HepG2 (cell line): ENCODE data around the gene TAT. TPM values are rescaled to one million over a fixed set of nuclear protein-coding genes. Genes with fewer than 3 reads are reported as not detected.
A peak's percentile ranks its signal among the peaks of the same experiment; 100 is the strongest.
"Not testable (repeated sequence)": the region's sequence is repeated elsewhere in the genome, so short reads cannot be mapped to it uniquely, and the experiment has no call there.

Experiments
- CREB1 ChIP-seq, 2 experiments: fragments of 450-650 bp in 1 of 2; IDR thresholded peaks; 2 replicates each; pipeline ENCODE4 v1.6.1; 2016 to 2017; ENCODE audit warnings: control low read depth in 1 of 2, mild to moderate bottlenecking in 1 of 2, missing compliant biosample characterization in 1 of 2, missing genetic modification characterization in 1 of 2
- FOXJ3 ChIP-seq: sonication (generic); formaldehyde crosslinking; IDR thresholded peaks from 2 replicates; pipeline ENCODE4 v1.4.0; 2020; ENCODE audit warnings: missing genetic modification reagents, mild to moderate bottlenecking, borderline replicate concordance
- HMG20A ChIP-seq: IDR thresholded peaks from 2 replicates; pipeline ENCODE4 v1.6.1; 2016; ENCODE audit warnings: borderline replicate concordance
- NR2C2 ChIP-seq: sonication (generic); formaldehyde crosslinking; IDR thresholded peaks from 2 replicates; pipeline ENCODE4 v1.4.0; 2020; ENCODE audit warnings: missing genetic modification reagents, mild to moderate bottlenecking, moderate library complexity, borderline replicate concordance
- PPARG ChIP-seq: conservative IDR thresholded peaks from 2 replicates; pipeline ENCODE4 v1.6.1; 2016; ENCODE audit warnings: missing biosample characterization, missing genetic modification reagents
- TBX3 ChIP-seq: fragments of 450-650 bp; IDR thresholded peaks from 2 replicates; pipeline ENCODE4 v1.6.1; 2017; ENCODE audit warnings: antibody characterized with exemption, mild to moderate bottlenecking, inconsistent platforms, borderline replicate concordance
- TEAD3 ChIP-seq: optimal IDR thresholded peaks from 2 replicates; pipeline ENCODE3; 2016; ENCODE audit warnings: borderline replicate concordance
- ZNF317 ChIP-seq: sonication (generic); formaldehyde crosslinking; IDR thresholded peaks from 2 replicates; pipeline ENCODE4 v1.5.0; 2020; ENCODE audit warnings: mild to moderate bottlenecking, missing genetic modification reagents
- polyA plus RNA-seq, 8 experiments: library from polyadenylated mRNA; depleted of rRNA in 3 of 8; stranded (reverse) in 7 of 8; unstranded in 1 of 8; fragments of >200 nt; fragmentation: Illumina TruSeq in 4 of 8; extraction: Trizol in 4 of 8; gene quantifications; 2 replicates each; pipeline versions ENCODE4 v1.2.1 to v1.2.3, GENCODE V29; 2011 to 2016; ENCODE audit warnings: low read depth in 4 of 8, missing spikeins in 1 of 8, mixed read lengths in 1 of 8; ENCODE audit not compliant: insufficient read depth in 1 of 8
- total RNA-seq, 5 experiments: library from RNA; depleted of rRNA; stranded (reverse); fragments of >200 nt; fragmentation: Illumina TruSeq; extraction: Trizol; gene quantifications; 2 replicates each; pipeline ENCODE4 v1.2.3, GENCODE V29; 2016; ENCODE audit warnings: low read depth in 1 of 5
- TF ChIP-seq, protein P1 (sequence below): sonication (generic); formaldehyde crosslinking; IDR thresholded peaks from 2 replicates; pipeline ENCODE4 v1.8.0; 2022; ENCODE audit warnings: missing genetic modification reagents, mild to moderate bottlenecking, moderate library complexity, borderline replicate concordance
- TF ChIP-seq, protein P2 (sequence below): sonication (generic); formaldehyde crosslinking; IDR thresholded peaks from 2 replicates; pipeline ENCODE4 v1.4.0; 2020; ENCODE audit warnings: missing genetic modification reagents, mild to moderate bottlenecking, borderline replicate concordance

The TAT gene
- total and polyA plus RNA-seq, 2 of the 13 experiments (the other 11 are each of a cell fraction or from before 2014, with no cell fraction given), result 1.6 to 5.8 TPM

DNA sequence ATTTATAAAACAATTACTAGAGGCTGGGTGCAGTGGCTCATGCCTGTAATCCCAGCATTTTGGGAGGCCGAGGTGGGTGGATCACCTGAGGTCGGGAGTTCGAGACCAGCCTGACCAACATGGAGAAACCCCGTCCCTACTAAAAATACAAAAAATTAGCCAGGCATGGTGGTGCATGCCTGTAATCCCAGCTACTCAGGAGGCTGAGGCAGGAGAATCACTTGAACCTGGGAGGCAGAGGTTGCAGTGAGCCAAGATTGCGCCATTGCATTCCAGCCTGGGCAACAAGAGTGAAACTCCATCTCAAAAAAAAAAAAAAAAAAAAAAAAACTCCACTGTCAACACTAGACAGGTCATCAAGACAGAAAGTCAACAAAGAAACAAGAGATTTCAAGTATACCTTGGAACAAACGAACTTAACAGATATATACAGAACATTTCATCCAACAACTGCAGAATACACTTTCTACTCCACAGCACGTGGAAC is 18.5 kb upstream of the TAT start (continued):
- TF ChIP-seq FOXJ3 (CRISPR knock-in tag) (peak; percentile 91; the same call in 1 of the 2 replicates), ZNF317 (CRISPR knock-in tag) (peak; percentile 60), NR2C2 (CRISPR knock-in tag) (peak; percentile 59), TEAD3 (peak; percentile 77), TBX3 (peak; percentile 71; the same call in 1 of the 2 replicates), PPARG (CRISPR knock-in tag) (peak; percentile 57; the same call in 1 of the 2 replicates), HMG20A (CRISPR knock-in tag) (peak; percentile 66; the same call in 1 of the 2 replicates), CREB1 (IDR thresholded peaks at IDR 0.05) (peak; percentile 62; the same call in 1 of the 2 replicates)
- TF ChIP-seq, protein P1, sequence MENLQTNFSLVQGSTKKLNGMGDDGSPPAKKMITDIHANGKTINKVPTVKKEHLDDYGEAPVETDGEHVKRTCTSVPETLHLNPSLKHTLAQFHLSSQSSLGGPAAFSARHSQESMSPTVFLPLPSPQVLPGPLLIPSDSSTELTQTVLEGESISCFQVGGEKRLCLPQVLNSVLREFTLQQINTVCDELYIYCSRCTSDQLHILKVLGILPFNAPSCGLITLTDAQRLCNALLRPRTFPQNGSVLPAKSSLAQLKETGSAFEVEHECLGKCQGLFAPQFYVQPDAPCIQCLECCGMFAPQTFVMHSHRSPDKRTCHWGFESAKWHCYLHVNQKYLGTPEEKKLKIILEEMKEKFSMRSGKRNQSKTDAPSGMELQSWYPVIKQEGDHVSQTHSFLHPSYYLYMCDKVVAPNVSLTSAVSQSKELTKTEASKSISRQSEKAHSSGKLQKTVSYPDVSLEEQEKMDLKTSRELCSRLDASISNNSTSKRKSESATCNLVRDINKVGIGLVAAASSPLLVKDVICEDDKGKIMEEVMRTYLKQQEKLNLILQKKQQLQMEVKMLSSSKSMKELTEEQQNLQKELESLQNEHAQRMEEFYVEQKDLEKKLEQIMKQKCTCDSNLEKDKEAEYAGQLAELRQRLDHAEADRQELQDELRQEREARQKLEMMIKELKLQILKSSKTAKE (CRISPR knock-in tag), result peak; percentile 68; the same call in 1 of the 2 replicates
- TF ChIP-seq, protein P2, sequence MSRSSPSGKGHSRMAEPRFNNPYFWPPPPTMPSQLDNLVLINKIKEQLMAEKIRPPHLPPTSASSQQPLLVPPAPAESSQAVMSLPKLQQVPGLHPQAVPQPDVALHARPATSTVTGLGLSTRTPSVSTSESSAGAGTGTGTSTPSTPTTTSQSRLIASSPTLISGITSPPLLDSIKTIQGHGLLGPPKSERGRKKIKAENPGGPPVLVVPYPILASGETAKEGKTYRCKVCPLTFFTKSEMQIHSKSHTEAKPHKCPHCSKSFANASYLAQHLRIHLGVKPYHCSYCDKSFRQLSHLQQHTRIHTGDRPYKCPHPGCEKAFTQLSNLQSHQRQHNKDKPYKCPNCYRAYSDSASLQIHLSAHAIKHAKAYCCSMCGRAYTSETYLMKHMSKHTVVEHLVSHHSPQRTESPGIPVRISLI (CRISPR knock-in tag), result peak; percentile 100
- not testable (repeated sequence) for TF ChIP-seq CREB1 (CRISPR knock-in tag; IDR thresholded peaks at IDR 0.05)
